Subcutaneous adipose tissue (tissue), 4 donors: ENCODE data around the gene ASIC3. TPM values are rescaled to one million over a fixed set of nuclear protein-coding genes. Genes with fewer than 3 reads are reported as not detected.

Experiments
- CTCF ChIP-seq: fragments of 450-650 bp; IDR thresholded peaks from one replicate; pipeline ENCODE4 v1.5.1; 2016; ENCODE audit warnings: low read depth, mild to moderate bottlenecking, control low read depth, antibody characterized with exemption, moderate library complexity
- total RNA-seq, 4 donors: library from RNA; depleted of rRNA; stranded (reverse); fragments of >200 nt; gene quantifications; one replicate each; pipeline ENCODE4 v1.1.0, GENCODE V29; 2016

Gene ASIC3
- total RNA-seq, 4 donors from 2014 or later, result 0.34 to 1.1 (median 0.44) TPM; not detected in 1

- no peak for TF ChIP-seq CTCF
Observed at GRCh38 chr7:151080067-151080521, 31.8 kb downstream of the ASIC3 start.

- no peak for TF ChIP-seq CTCF
Observed at GRCh38 chr7:151080522-151081169, 32.3 kb downstream of the ASIC3 start, which contains the start of gene FASTK. Gene FASTK, minus strand, starts transcription at chr7:151080809. Its CDS starts 43 bp downstream, at chr7:151080766.

DNA sequence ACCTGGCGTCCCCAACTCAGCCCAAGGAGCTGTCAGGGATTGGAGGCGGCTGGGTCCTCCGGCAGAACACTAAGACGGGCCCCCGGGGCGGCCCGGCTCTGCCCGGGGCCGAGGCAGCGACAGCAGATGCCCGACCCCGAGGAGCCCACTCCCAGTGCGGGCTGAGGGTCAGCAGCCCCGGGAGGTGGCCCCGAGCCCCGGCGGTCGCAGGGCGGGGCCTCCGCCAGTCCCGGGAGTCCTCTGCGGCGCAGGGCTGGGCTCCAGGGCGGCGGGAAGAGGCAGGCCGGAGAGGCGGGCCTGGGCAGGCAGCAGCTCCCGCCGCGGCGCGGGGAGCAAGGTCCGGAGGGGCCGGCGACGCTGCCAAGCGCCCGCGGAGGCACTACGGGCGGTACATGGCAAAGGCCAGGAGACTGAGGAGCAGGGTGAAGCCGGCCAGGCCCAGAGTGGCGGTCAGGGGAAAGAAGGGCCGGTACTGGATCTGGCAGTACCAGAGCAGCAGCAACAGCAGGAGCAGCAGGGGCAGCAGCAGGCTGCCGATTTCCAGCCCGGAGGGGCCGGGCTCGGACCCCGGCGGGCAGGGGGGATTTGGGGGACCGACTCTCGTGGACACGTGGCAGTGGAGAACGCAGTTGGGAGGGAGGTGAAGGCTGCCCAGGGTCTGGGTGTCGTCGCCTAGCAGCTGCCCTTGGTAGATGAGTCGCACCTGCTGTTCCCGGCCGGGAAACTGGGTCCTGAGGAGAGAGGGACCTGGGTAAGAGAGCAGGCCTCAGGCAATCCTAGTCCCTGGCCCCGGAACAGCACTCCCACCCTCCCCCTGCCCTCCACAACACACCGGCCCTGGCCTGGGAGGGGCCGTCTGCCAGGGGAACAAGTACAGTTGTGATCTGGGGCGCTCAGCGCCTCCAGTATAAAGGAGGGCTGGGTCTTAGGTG is 33.1 kb downstream of the ASIC3 start:
- no peak for TF ChIP-seq CTCF

DNA sequence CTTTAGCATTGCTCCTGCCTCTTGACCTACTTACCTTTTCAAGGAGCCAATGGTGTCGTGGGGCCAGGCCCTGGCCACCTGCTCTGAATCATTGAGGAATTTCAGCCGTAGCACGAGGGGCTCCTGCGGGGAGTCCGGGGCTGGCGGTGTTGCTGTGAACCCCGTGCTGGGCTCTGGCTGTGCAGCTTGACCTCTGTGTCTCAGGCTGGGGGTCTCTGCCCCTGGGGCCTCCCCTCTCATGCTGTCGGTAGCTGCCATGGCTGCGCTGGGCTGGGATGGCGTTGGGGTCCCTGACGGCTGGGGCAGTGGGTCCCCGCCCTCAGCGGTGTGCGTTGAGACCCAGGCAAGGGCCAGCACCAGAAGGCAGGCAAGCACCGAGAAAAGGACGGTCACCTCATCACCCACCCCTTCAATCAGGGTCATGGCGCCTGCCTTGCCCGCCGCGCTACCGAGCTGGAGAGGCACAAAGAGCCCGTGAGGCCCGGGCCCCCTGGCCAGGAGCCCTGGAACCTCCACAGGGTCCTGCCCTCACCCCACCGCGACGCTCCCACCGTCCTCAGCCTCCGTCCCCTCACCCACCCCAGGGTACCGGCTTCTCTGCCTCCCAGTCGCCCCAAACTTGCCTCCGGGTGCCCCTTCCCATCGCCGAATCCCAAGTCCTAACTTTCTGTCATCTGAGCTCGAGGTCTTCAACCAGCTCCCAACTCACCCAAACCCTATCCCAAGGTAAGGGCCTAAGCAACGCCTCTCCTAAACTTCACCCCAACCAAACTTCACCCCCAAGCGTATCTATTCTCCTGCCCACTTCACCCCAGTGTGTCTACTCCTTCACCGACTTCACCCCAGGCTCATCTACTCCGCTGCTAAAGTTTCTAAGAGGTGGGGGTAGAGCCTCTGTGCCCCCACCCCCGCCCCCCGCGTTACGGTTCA is 34.1 kb downstream of the ASIC3 start:
- TF ChIP-seq CTCF, result no peak

DNA sequence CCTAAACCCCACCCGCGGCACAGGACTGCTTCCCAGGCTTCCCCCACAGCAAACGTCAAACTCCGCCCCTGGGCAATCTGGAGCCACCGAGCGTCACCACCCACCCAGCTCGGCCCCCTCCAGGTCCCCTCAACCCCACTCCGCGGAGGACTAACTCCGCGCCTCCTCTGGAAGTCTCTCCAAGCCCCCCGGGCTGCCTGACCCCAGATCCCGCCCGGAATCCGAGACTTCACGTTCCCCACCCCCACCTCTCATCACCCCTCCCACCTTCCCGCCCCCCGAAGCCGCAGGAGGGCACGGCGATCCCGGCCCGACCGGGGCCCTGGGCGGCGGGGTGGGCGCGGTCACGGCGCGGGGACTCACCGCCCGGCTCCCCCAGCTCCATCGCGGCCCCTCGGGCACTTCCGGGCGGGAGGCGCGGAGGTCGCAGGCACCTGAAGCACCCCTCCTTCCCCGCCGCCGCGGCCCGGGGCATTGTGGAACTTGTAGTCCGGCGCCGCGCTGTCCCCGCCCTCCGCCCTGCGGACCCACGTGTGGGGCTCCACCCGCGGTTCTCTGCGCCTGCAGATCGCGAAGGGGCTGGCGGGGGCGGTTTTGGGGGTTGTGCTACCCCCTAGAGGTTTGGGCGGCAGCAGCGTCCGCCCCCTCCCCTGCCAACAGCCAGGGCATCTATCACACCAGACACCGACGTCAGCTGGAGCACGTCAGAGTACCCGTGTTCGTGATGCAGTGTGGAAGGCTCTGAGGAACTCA is 34.9 kb downstream of the ASIC3 start, which contains the start of gene TMUB1:
Gene TMUB1 (minus strand): TSS at position 423 of the 753 bp plus-strand sequence. CDS start 930 bp downstream, outside the sequence.
- TF ChIP-seq CTCF, result no peak

DNA sequence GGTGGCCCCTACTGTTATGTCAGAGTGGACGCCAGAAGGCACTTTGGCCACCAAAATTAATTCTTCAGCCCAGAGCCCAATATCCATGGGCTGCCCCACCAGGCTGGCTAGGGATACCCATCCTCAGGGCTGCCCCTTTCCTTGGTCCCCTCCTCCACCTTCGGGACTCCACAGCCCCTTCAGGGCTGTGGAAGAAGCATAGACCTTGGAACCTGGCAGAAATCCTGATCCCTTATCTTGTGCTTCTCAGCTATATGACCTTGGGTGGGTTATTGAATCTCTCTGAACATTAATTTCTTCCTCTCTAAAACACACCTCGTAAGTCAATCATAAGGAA is 35.5 kb downstream of the ASIC3 start:
- TF ChIP-seq CTCF, result no peak
